ENCODE measurements around the gene CGN. TPM values are rescaled to one million over a fixed set of nuclear protein-coding genes. Genes with fewer than 3 reads are reported as not detected.
A peak's percentile ranks its signal among the peaks of the same experiment; 100 is the strongest.

The CGN gene
- total RNA-seq, 8 experiments from 2014 or later, result 0.20 to 4.4 (median 1.6) TPM

GRCh38 chr1:151546011-151546925, 35.1 kb downstream of the CGN start:
- no peak for ATAC-seq (replicated peaks in 6 of 8)
- 73 to 95% (median 88%) methylated on average over 3 to 4 of the region's 4 CpGs; no CpG with 5 or more reads in 1 of the 10 experiments for WGBS, 10 experiments
- Histone ChIP-seq H3K4me1 (replicated peaks in 1 of 2) (peaks cover 19 to 20% of the 10 kb centered on the region in 2 donors), H3K4me3 (no peak overlapping the region), H3K27ac (no peak overlapping the region)
- in situ Hi-C loops (cut with MboI; ENCODE audit: low pct_unique_long_range_greater_than_20kb in 2 of 9, low sequenced_read_pairs in 9 of 9, unreplicated experiment in 9 of 9), result no loop called here

GRCh38 chr1:151547119-151547899, 36.1 kb downstream of the CGN start:
- H3K4me3 ChIP-seq, result no peak overlapping the region
- in situ Hi-C loops (cut with MboI; ENCODE audit: low pct_unique_long_range_greater_than_20kb in 2 of 9, low sequenced_read_pairs in 9 of 9, unreplicated experiment in 9 of 9), result no loop called here
- ATAC-seq (replicated peaks in 6 of 8), result peak in 6 of 8 experiments; percentile 39 to 78 (median 68)
- H3K27ac ChIP-seq, result no peak overlapping the region
- peaks cover 8 to 9% of the 10 kb centered on the region in 2 donors for H3K4me1 ChIP-seq (replicated peaks in 1 of 2)
- 0 to 90% (median 69%) methylated on average over 1 to 7 of the region's 7 CpGs; no CpG with 5 or more reads in 2 of the 10 experiments for WGBS, 10 experiments

GRCh38 chr1:151547900-151548230, 36.7 kb downstream of the CGN start:
- H3K27ac ChIP-seq, result no peak overlapping the region
- no peak overlapping the region for H3K4me3 ChIP-seq
- peaks cover 3 to 4% of the 10 kb centered on the region in 2 donors for H3K4me1 ChIP-seq (replicated peaks in 1 of 2)
- 90 to 100% (median 95%) methylated on average over 2 of the region's 3 CpGs; no CpG with 5 or more reads in 6 of the 10 experiments for WGBS, 10 experiments
- in situ Hi-C loops (cut with MboI; ENCODE audit: low pct_unique_long_range_greater_than_20kb in 2 of 9, low sequenced_read_pairs in 9 of 9, unreplicated experiment in 9 of 9), result no loop called here
- no peak for ATAC-seq (replicated peaks in 6 of 8)

- WGBS, 10 experiments, result 75 to 100% (median 86%) methylated on average over 1 to 2 of the region's 2 CpGs; no CpG with 5 or more reads in 6 of the 10 experiments
- Histone ChIP-seq H3K27ac (no peak overlapping the region), H3K4me1 (replicated peaks in 1 of 2) (no peaks in the 10 kb centered on the region), H3K4me3 (no peak overlapping the region)
- in situ Hi-C loops (cut with MboI; ENCODE audit: low pct_unique_long_range_greater_than_20kb in 2 of 9, low sequenced_read_pairs in 9 of 9, unreplicated experiment in 9 of 9), result no loop called here
- ATAC-seq (replicated peaks in 6 of 8), result no peak
These were observed 38.0 kb downstream of the CGN start for GRCh38 chr1:151549199-151549598.

- H3K4me1 ChIP-seq (replicated peaks in 1 of 2), result no peaks in the 10 kb centered on the region
- WGBS, 10 experiments, result 64 to 100% (median 87%) methylated on average over 3 to 4 of the region's 4 CpGs; no CpG with 5 or more reads in 3 of the 10 experiments
- no peak overlapping the region for H3K27ac ChIP-seq
- in situ Hi-C loops (cut with MboI; ENCODE audit: low pct_unique_long_range_greater_than_20kb in 2 of 9, low sequenced_read_pairs in 9 of 9, unreplicated experiment in 9 of 9), result no loop called here
- H3K4me3 ChIP-seq, result no peak overlapping the region
- ATAC-seq (replicated peaks in 6 of 8), result no peak
These were observed 42.5 kb downstream of the CGN start for GRCh38 chr1:151553659-151554058.

DNA sequence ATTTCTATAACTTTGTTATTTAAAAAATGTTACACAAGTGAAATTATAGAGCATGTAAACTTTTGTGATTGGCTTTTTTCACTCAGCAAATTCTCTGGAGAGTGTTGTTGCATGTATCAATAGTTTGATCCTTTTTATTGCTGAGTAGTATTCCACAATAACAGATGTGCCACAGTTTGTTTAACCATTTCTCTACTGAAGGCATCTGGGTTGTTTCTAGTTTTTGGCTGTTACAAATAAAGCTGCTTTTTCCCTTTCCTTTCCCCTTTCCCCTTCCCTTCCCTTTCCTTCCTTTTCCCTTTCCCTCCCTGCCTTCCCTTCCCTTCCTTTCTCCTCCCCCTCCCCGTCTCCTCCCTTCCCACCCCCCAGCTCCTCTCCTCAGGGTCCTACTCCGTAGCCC, 44.9 kb downstream of the CGN start:
- ATAC-seq (replicated peaks in 6 of 8), result no peak
- no CpG with 5 or more reads among the region's 2 CpGs for WGBS, 10 experiments
- Histone ChIP-seq H3K4me1 (replicated peaks in 1 of 2) (no peaks in the 10 kb centered on the region), H3K27ac (no peak overlapping the region), H3K4me3 (no peak overlapping the region)
- in situ Hi-C loops (cut with MboI; ENCODE audit: low pct_unique_long_range_greater_than_20kb in 2 of 9, low sequenced_read_pairs in 9 of 9, unreplicated experiment in 9 of 9), result no loop called here

DNA sequence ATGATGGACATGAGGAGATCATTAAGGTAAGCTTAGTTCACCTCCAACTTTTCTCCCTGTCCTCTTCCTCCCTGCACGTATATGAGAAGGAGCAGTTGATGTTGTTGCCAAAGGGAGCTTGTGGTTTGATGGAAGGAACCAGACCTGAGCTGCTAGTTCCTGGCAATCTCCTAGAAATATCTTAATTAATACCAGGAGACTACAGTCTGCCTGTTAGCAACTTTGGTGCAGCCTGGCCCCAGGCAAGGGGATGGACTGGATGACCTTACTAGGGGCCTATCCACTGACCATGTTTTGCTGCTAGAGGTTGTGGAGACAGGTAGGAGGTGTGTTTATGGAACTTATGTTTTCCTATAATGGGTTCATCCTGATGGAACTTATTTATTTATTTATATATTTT, 51.5 kb downstream of the CGN start:
- 71 to 100% (median 100%) methylated on average over 1 of the region's 1 CpG; no CpG with 5 or more reads in 7 of the 10 experiments for WGBS, 10 experiments
- in situ Hi-C loops (cut with MboI; ENCODE audit: low pct_unique_long_range_greater_than_20kb in 2 of 9, low sequenced_read_pairs in 9 of 9, unreplicated experiment in 9 of 9), result no loop called here
- no peak for ATAC-seq (replicated peaks in 6 of 8)

GRCh38 chr1:151563376-151563775, 52.2 kb downstream of the CGN start:
- WGBS, 10 experiments, result 0 to 93% (median 60%) methylated on average over 1 to 2 of the region's 2 CpGs
- in situ Hi-C loops (cut with MboI; ENCODE audit: low pct_unique_long_range_greater_than_20kb in 2 of 9, low sequenced_read_pairs in 9 of 9, unreplicated experiment in 9 of 9), result no loop called here
- no peak overlapping the region for H3K27ac ChIP-seq
- peaks cover 0 to 8% of the 10 kb centered on the region in 2 donors for H3K4me1 ChIP-seq (replicated peaks in 1 of 2)
- ATAC-seq (replicated peaks in 6 of 8), result no peak
- no peak overlapping the region for H3K4me3 ChIP-seq

More for the DNA sequence above, 51.5 kb downstream of the CGN start:
- Histone ChIP-seq H3K27ac (no peak overlapping the region), H3K4me3 (no peak overlapping the region), H3K4me1 (replicated peaks in 1 of 2) (peaks cover 0 to 8% of the 10 kb centered on the region in 2 donors)

DNA sequence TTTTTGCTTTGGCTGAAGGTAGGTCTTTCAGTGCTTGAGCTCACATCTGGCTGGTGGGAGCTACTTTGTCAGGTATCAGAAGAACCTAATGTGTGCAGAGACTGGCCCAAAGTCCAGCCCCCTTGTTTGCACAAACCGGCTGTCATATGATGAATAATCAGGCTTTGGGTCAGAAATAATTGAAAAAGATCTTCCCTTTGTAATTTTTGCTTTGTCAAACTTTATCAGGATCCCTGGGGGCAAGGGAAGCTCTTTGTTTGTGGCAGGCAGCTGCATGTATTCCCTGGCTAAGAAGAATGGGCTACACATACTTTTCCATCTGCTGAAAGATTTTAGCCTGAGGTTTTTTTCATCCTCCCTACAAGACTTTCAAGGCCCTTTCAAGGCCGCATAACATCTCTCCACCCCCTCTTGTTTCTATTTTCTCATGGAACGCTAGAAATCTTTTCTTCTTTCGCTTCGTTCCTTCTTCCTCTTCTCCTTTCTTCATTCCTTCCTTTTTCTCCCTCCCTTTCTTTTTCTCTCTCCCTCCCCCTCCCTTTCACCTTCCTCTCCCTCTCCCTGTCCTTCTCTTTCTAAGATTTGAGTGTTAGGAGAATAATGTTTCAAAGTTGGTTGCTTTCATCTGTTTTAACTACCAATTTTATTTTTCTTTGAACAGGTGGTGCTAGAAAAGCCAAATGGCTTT, 54.5 kb downstream of the CGN start:
- in situ Hi-C loops (cut with MboI; ENCODE audit: low pct_unique_long_range_greater_than_20kb in 2 of 9, low sequenced_read_pairs in 9 of 9, unreplicated experiment in 9 of 9), result no loop called here
- ATAC-seq (replicated peaks in 6 of 8), result peak in 5 of 8 experiments; percentile 23 to 50 (median 43)
- Histone ChIP-seq H3K4me1 (replicated peaks in 1 of 2) (peaks cover 0 to 8% of the 10 kb centered on the region in 2 donors), H3K27ac (no peak overlapping the region), H3K4me3 (no peak overlapping the region)
- 17 to 82% (median 58%) methylated on average over 1 to 5 of the region's 5 CpGs; no CpG with 5 or more reads in 1 of the 10 experiments for WGBS, 10 experiments

DNA sequence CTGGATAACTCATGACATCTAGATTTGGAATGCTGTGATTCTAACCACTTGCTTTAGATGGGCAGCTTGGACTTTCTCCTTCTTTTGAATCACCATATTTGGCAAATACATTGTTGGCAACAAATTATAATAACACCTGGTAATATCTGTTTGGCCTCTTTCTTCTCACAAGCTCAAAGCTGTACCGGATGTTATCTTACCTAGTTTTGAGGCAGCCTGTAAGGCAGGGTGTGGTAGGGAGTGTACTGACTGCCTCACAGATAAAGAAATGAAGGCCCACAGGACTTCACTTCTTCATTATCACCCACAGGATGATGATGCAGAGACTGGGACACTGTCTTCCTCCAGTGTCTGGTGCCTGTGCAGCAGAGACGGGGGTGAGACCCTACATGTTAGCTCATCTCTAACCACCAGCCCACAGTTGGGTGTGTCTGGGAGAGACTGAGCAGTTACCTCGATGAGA, 57.5 kb downstream of the CGN start:
- in situ Hi-C loops (cut with MboI; ENCODE audit: low pct_unique_long_range_greater_than_20kb in 2 of 9, low sequenced_read_pairs in 9 of 9, unreplicated experiment in 9 of 9), result no loop called here
- Histone ChIP-seq H3K4me1 (replicated peaks in 1 of 2) (peaks cover 0 to 8% of the 10 kb centered on the region in 2 donors), H3K4me3 (no peak overlapping the region), H3K27ac (no peak overlapping the region)
- ATAC-seq (replicated peaks in 6 of 8), result peak in 1 of 8 experiments; percentile 17
- WGBS, 10 experiments, result 57 to 100% (median 83%) methylated on average over 1 to 2 of the region's 3 CpGs; no CpG with 5 or more reads in 3 of the 10 experiments

GRCh38 chr1:151570819-151571218, 59.6 kb downstream of the CGN start:
- no peak for ATAC-seq (replicated peaks in 6 of 8)

More at GRCh38 chr1:151570819-151571218, 59.6 kb downstream of the CGN start:
- in situ Hi-C loops (cut with MboI; ENCODE audit: low pct_unique_long_range_greater_than_20kb in 2 of 9, low sequenced_read_pairs in 9 of 9, unreplicated experiment in 9 of 9), result no loop called here
- Histone ChIP-seq H3K4me1 (replicated peaks in 1 of 2) (no peaks in the 10 kb centered on the region), H3K27ac (no peak overlapping the region), H3K4me3 (no peak overlapping the region)
- 100% methylated on average over 1 of the region's 1 CpG; no CpG with 5 or more reads in 6 of the 10 experiments for WGBS, 10 experiments
